Choroid plexus epithelial cell (primary cell): Measurements from ENCODE around the gene CC2D1A.
A peak's percentile ranks its signal among the peaks of the same experiment; 100 is the strongest.

Experiments used
- DNase-seq: peaks from one replicate; pipeline ENCODE4 v3.0.0-alpha.2; 2010; ENCODE audit warnings: low read depth
- H3K4me3 ChIP-seq: 2 replicates; pipeline ENCODE4 v1.5.1; 2011; ENCODE audit warnings: low read depth, mild to moderate bottlenecking, control low read depth, low read length, moderate library complexity
- CTCF ChIP-seq: conservative IDR thresholded peaks from 2 replicates; pipeline ENCODE4 v1.5.1; 2011; ENCODE audit warnings: low read depth, mild to moderate bottlenecking, control low read depth, inconsistent platforms, low read length, moderate library complexity

Gene CC2D1A

GRCh38 chr19:13976446-13976845, 70.4 kb downstream of the CC2D1A start:
- H3K4me3 ChIP-seq = no peak overlapping the region
- DNase-seq = no peak
- TF ChIP-seq CTCF = no peak

GRCh38 chr19:13977803-13978202, 71.8 kb downstream of the CC2D1A start:
- no peak for DNase-seq
- no peak for TF ChIP-seq CTCF
- H3K4me3 ChIP-seq = no peak overlapping the region

- peak overlapping the region; percentile 55 for H3K4me3 ChIP-seq
- TF ChIP-seq CTCF = no peak
- DNase-seq = peak; percentile 61
Observed at GRCh38 chr19:13978351-13979243, 72.6 kb downstream of the CC2D1A start.

GRCh38 chr19:13979244-13979615, 73.2 kb downstream of the CC2D1A start:
- no peak for DNase-seq
- TF ChIP-seq CTCF = no peak
- peak overlapping the region; percentile 38 for H3K4me3 ChIP-seq

- no peak for TF ChIP-seq CTCF
- H3K4me3 ChIP-seq = no peak overlapping the region
- no peak for DNase-seq
Observed at GRCh38 chr19:13979686-13980085, 73.7 kb downstream of the CC2D1A start.

- no peak for TF ChIP-seq CTCF
- DNase-seq = no peak
- no peak overlapping the region for H3K4me3 ChIP-seq
Observed at GRCh38 chr19:13980340-13980739, 74.3 kb downstream of the CC2D1A start.
